Ecto neural progenitor cell (in vitro differentiated cells): Measurements from ENCODE around the gene DENND4C.

Source experiments
- DNase-seq: peaks from one replicate; pipeline ENCODE4 v3.0.0-alpha.2; 2018; ENCODE audit warnings: low spot score

DENND4C gene

DNA sequence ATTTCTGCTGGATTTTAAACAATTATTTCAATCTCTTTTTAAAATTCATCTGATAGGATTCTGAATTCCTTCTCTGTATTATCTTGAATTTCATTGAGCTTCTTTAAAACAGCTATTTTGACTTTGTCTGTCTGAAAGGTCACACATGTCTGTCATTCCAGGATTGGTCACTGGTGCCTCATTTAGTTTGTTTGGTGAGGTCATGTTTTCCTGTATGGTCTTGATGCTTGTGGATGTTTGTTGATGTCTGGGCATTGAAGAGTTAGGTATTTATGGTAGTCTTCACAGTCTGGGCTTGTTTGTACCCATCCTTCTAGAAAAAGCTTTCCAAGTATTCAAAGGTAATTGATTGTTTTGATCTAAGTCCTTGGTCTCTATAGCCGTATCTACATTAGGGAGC is 39.1 kb downstream of the DENND4C start:
- DNase-seq: no peak

GRCh38 chr9:19270421-19270949 is 40.0 kb downstream of the DENND4C start:
- no peak for DNase-seq

DNA sequence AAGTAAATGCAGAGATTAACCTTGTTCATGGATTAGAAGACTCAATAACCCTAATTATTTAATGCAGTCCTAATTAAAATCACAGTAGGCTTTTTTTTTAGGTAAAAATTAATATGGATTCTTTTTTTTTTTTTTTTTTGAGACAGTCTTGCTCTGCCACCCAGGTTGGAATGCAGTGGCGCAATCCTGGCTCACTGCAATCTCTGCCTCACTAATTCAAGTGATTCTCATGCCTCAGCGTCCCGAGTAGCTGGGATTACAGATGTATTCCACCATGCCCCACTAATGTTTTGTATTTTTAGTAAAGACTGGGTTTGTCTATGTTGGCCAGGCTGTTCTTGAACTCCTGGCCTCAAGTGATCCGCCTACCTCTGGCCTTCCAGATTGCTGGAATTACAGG is 40.6 kb downstream of the DENND4C start:
- no peak for DNase-seq

DNA sequence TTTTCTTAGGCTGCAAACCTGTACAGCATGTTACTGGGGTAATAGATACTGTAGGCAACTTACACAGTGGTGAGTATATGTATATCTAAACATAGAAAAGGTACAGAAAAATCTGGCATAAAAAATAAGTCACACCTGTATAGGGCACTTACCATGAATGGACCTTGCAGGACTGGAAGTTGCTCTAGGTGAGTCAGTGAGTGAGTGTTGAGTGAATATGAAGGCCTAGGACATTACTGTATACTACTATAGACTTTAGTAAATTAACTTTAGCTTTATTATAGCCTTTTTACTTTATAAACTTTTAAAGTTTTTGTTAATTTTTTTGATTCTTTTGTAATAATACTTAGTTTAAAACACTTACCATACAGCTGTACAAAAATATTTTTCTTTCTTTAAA is 51.3 kb downstream of the DENND4C start:
- DNase-seq: no peak

GRCh38 chr9:19283072-19283710 is 52.7 kb downstream of the DENND4C start:
- no peak for DNase-seq

DNA sequence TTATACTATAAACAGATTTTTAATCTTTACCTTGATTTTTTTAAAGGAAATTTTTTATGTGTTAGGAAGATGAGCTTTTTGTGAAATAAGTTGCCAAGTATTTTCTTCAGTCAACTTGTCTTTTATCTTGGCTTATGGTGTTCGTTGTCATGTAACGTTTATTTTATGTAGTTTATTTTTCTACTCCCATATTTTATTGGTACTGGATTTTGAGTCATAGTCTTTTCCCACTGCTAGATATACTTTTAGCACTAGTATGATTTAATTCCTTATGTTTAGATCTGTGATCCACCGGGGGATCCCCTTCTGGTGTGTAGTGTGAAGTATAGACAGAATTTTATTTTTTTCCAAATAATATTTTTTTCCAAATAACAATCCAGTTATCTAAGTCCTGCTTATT is 54.2 kb downstream of the DENND4C start:
- DNase-seq: no peak

DNA sequence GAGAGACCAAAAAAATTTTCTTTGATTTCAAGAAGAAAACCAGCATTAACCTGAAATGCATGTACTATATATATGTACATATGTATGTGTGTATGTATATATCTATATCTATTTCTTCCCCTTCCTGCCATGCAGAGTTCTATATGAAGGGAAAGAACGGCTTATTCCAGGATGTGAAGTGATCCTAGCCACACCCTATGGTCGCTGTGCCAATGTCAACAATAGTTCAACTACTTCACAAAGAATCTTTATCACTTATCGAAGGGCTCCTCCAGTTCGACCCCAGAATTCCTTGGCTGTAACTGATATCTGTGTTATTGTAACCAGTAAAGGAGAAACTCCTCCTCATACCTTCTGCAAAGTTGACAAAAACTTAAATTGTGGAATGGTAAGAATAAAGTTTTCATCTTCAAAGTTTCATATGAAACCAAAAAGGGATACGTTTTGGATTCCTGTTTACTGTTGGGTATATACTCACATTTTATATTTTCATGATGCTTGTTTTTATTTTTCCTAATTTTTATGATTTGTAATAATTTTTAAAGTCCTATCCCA is 56.2 kb downstream of the DENND4C start:
- no peak for DNase-seq

GRCh38 chr9:19288081-19288480 is 57.6 kb downstream of the DENND4C start:
- DNase-seq: no peak

DNA sequence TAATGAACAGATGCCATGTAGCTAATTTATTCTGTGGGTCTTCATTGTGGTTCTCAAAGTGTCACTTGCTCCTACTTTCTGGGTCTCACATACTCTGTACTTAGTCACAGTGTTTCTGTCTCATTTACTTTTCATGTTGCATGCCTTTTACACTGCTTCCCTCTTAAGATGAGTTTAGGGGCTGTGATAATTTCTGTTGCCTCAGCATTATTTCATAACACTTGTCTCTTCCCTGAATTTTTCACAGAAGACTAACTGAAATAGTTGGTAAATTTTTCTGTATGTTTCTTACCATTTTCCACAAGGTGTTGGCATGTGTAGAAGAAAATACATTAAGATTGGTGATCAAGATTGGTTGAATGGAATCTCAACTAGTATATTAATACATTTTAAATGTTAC is 59.6 kb downstream of the DENND4C start:
- DNase-seq: no peak

DNA sequence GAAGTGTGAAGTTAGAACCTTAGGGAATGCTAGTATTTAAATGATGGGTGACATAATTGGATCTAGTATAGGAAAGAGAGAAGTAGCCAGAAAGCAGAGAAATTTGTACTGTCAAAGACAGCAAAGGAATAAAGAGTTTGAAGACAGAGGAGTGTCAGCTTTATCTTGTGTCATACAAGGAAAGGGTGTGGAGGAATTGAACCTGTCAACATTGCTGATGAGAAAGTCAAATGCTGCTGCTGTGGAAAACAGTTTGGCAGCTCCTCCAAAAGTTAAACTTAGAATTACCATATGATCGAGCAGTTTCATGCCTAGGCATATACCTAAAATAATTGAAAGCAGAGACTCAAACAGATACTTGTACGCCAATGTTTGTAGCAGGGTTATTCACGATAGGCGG is 63.7 kb downstream of the DENND4C start:
- no peak for DNase-seq

- DNase-seq: no peak
Measured at GRCh38 chr9:19298436-19299000, 68.0 kb downstream of the DENND4C start.

GRCh38 chr9:19303216-19303615 is 72.7 kb downstream of the DENND4C start:
- no peak for DNase-seq

DNA sequence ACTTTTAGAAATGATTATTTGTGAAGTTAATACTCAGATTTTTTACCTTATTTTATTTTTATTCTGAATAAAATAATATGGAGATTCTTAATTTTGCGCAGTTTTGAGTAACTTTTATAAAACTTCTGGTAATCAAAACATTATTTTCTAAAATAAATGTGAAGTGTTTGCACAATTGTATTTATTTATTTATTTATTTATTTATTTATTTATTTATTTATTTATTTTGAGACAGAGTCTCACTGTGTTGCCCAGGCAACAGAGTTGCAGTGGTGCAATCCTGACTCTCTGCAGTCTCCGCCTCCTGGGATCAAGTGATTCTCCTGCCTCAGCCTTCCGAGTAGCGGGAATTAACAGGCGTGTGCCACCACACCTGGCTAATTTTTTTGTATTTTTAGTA is 76.1 kb downstream of the DENND4C start:
- no peak for DNase-seq

- DNase-seq: no peak
Measured at GRCh38 chr9:19310246-19310645, 79.8 kb downstream of the DENND4C start.

- DNase-seq: no peak
Measured at GRCh38 chr9:19313573-19313972, 83.1 kb downstream of the DENND4C start.

DNA sequence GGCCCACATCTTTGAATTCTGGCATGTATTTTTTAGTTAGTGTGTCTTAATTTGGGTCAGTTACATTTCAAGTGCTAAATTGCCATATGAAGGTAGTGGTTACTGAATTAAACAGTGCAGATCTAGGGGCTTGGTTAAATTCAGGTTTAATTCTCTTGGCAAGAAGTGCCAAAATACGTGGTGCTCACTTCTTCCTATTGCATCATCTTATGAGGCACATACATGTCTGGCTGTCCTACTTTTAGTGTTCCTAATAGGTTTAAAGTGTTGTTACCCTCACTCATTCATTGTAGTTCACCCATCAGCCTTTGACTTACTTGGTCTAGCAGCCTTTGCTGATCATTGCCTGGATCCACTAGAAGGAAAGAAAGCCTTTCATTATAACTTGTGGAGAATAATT is 90.0 kb downstream of the DENND4C start:
- no peak for DNase-seq

DNA sequence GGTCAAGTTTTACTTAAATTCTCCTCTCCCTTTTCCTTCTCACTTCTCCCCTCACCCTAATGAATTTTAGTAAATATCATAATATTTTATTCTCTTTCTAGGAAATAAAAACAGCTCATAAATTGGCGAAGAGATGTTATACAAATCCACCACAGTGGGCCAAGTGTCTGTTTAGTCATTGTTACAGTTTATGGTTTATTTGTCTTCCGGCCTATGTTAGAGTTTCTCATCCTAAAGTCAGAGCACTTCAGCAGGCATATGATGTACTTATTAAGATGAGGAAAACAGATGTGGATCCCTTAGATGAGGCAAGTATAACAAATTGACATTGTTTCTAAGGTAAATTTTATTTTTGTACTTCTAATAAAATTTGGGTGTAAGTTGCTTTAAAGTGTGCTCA is 101.4 kb downstream of the DENND4C start:
- DNase-seq: no peak

- no peak for DNase-seq
Measured at GRCh38 chr9:19336166-19336565, 105.7 kb downstream of the DENND4C start.

GRCh38 chr9:19342947-19343346 is 112.5 kb downstream of the DENND4C start:
- DNase-seq: no peak

DNA sequence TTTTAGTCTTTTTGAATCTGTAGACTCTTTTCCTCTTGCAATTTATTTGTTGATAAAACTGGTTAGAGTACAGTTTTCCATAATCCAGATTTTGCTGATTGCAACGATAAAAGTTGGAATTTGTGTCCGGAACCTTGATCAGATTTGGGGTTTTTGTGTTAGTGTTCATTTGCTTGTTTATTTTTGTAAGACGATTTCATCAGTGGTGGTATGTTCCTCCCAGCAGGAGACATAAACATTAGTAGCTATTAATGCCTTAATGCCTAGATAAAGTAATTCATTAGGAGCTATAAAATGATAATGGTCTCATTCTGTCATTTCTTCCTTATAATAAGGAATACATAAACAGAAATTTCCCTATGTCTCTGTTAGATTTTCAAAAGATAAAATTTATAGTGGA is 128.2 kb downstream of the DENND4C start:
- no peak for DNase-seq

- no peak for DNase-seq
Measured at GRCh38 chr9:19369107-19369506, 138.6 kb downstream of the DENND4C start.

DNA sequence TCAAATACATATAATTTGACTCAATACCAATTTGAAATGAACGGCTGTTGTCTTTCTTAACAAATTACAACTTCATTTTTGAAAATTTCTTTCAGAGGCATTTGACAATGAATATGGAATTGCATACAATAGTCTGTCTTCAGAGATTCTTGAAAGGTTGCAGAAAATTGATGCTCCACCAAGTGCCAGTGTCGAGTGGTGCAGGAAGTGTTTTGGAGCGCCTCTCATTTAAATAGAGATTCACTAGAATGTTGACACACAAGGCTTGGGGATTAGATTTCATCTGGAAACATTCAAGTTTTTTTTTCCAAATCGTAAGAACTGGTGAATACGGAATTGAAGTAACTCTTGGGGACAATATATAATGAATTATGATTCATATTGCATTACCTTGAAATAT is 141.4 kb downstream of the DENND4C start:
- DNase-seq: no peak

DNA sequence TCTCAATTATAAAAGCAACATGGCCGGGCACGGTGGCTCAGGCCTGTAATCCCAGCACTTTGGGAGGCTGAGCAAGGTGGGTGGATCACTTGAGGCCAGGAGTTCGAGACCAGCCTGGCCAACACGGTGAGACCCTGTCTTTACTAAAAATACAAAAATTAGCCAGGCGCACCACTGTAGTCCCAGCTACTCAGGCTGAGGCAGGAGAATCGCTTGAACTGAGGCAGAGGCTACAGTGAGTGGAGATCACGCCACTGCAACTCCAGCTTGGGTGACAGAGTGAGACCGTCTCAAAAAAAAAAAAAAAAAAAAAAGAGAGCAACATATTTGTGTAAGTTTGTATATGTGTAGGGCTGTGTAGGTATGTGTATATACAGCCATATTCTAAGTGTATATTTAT is 142.1 kb downstream of the DENND4C start:
- no peak for DNase-seq

DNA sequence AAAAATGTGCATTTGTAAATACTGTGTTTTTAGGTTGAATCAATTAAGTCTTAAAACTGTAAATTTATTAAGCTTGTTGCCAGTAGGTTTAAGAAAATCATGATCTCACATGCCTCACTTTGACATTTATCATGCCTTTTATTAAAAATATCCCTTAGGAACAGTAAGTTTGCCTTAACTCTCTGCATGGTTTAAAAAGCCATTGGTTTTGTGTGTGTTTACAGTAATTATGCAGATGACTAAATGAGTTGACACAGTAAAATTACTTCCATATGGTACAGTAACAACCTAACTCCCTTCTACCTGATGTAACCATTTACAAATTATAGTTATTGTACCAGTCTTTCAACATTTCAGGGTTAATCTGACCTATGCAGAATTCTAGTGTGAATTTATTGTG is 143.0 kb downstream of the DENND4C start:
- DNase-seq: no peak
